Measurements from ENCODE around the gene LMAN2. TPM values are rescaled to one million over a fixed set of nuclear protein-coding genes. Genes with fewer than 3 reads are reported as not detected.
A peak's percentile ranks its signal among the peaks of the same experiment; 100 is the strongest.

Gene LMAN2
- total RNA-seq, 2 experiments from 2014 or later: 116 to 144 TPM

GRCh38 chr5:177382423-177383029 lies 31.1 kb upstream of the LMAN2 start:
- CTCF ChIA-PET (ENCODE audit: unreplicated experiment): interaction anchor here (0.6 to 2.1 kb wide), 2 partner anchors 12 to 94 kb away, joined by 4 to 7 read pairs; no protein-coding TSS in a partner anchor
- intact Hi-C loops (cut with micrococcal nuclease; ENCODE audit: unreplicated experiment): no loop called here

GRCh38 chr5:177380805-177381126 lies 29.3 kb upstream of the LMAN2 start:
- Histone ChIP-seq H4K20me1 (ENCODE audit: insufficient read depth, low read length) (no peaks in the 10 kb centered on the region), H3K4me1 (ENCODE audit: insufficient read depth, low read length, poor library complexity, severe bottlenecking) (peaks cover 5% of the 10 kb centered on the region), H3K4me3 (ENCODE audit: low read depth, low read length, poor library complexity, severe bottlenecking) (no peak overlapping the region), H3K9me3 (ENCODE audit: low read length) (no peaks in the 10 kb centered on the region), H3K9me2 (ENCODE audit: insufficient read depth, low read length) (no peaks in the 10 kb centered on the region), H3K36me3 (ENCODE audit: insufficient read depth, low read length) (no peaks in the 10 kb centered on the region), H3K79me2 (ENCODE audit: insufficient read depth, low read depth, low read length) (no peaks in the 10 kb centered on the region), H3K4me2 (ENCODE audit: low read length) (no peak overlapping the region), H2AFZ (ENCODE audit: low read length) (no peak overlapping the region), H3K27ac (ENCODE audit: low read depth, low read length, poor library complexity, severe bottlenecking) (no peak overlapping the region)
- intact Hi-C loops (cut with micrococcal nuclease; ENCODE audit: unreplicated experiment): no loop called here
- ChIA-PET POLR2A (no interaction called here), CTCF (ENCODE audit: unreplicated experiment) (no interaction called here)
- DNase-seq (ENCODE audit: low spot score): no peak
- no TSS peak for BruUV-seq (replicated peaks)
- TF ChIP-seq CTCF (conservative IDR thresholded peaks at IDR 0.05; ENCODE audit: low read length) (no peak), EZH2phosphoT487 (IDR thresholded peaks at IDR 0.05; ENCODE audit: borderline replicate concordance, low read depth, low read length) (no peak)

More at GRCh38 chr5:177382423-177383029, 31.1 kb upstream of the LMAN2 start:
- no peak overlapping the region for H3K4me3 ChIP-seq (ENCODE audit: low read depth, low read length, poor library complexity, severe bottlenecking)
- no peaks in the 10 kb centered on the region for H3K9me2 ChIP-seq (ENCODE audit: insufficient read depth, low read length)
- no peaks in the 10 kb centered on the region for H3K79me2 ChIP-seq (ENCODE audit: insufficient read depth, low read depth, low read length)
- H3K4me2 ChIP-seq (ENCODE audit: low read length): no peak overlapping the region
- peaks cover 17% of the 10 kb centered on the region for H3K4me1 ChIP-seq (ENCODE audit: insufficient read depth, low read length, poor library complexity, severe bottlenecking)
- no peak for TF ChIP-seq EZH2phosphoT487 (IDR thresholded peaks at IDR 0.05; ENCODE audit: borderline replicate concordance, low read depth, low read length)
- peak; percentile 66 for TF ChIP-seq CTCF (conservative IDR thresholded peaks at IDR 0.05; ENCODE audit: low read length)
- no peaks in the 10 kb centered on the region for H3K9me3 ChIP-seq (ENCODE audit: low read length)
- POLR2A ChIA-PET: interaction anchor here (0.6 to 1.0 kb wide), 2 partner anchors 12 to 41 kb away, joined by 3 to 9 read pairs; no protein-coding TSS in a partner anchor
- BruUV-seq (replicated peaks): no TSS peak
- no peak overlapping the region for H2AFZ ChIP-seq (ENCODE audit: low read length)
- no peak overlapping the region for H3K27ac ChIP-seq (ENCODE audit: low read depth, low read length, poor library complexity, severe bottlenecking)
- peak; percentile 54 for DNase-seq (ENCODE audit: low spot score)
- H3K36me3 ChIP-seq (ENCODE audit: insufficient read depth, low read length): no peaks in the 10 kb centered on the region
- H4K20me1 ChIP-seq (ENCODE audit: insufficient read depth, low read length): no peaks in the 10 kb centered on the region

Measured in OCI-LY7 (cell line).